Hematopoietic multipotent progenitor cell treated with erythropoietin and hydrocortisone succinate and interleukin-3 and kit ligand, for 17 days (in vitro differentiated cells): ENCODE results near the gene NLGN3.

Experiments used
- DNase-seq: peaks from one replicate; pipeline ENCODE4 v3.0.0-alpha.2; 2015; ENCODE audit warnings: low spot score

NLGN3 gene

DNA sequence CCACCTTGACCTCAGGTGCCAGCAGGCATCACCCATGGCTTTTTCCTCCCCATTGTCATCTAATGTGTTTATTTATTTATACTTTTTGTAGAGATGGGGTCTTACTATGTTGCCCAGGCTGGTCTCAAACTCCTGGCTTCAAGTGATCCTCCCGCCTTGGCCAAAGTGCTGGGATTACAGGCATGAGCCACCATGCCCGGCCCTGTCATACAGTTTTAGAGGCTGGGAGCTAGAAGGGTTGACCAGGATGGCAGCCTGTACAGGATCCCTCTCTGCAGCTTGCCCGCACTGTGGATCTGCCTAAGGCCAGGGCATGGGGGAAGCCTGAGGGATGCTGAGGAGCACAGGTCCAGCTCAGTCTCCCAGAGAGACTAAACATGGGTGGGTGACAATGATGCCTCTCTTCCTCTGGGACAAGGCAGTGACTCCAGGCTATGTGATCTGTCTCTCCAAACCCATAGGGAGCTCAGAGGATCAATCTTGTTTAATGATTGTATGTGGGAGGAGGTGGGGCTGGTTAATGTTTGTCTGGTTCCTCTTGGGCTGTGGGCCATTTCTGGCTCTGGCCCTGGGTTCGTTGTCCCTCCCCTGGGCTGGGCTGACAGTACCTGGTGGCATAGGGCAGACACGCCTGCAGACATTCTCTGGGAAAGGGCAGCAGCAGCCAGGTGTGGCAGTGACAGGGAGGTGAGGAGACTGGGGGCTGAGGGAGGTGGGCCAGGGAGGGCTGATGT lies 70.1 kb downstream of the NLGN3 start:
- no peak for DNase-seq

- DNase-seq: no peak
Measured at GRCh38 chrX:71215338-71215912, 70.8 kb downstream of the NLGN3 start.

- no peak for DNase-seq
Measured at GRCh38 chrX:71216485-71216884, 71.8 kb downstream of the NLGN3 start.

DNA sequence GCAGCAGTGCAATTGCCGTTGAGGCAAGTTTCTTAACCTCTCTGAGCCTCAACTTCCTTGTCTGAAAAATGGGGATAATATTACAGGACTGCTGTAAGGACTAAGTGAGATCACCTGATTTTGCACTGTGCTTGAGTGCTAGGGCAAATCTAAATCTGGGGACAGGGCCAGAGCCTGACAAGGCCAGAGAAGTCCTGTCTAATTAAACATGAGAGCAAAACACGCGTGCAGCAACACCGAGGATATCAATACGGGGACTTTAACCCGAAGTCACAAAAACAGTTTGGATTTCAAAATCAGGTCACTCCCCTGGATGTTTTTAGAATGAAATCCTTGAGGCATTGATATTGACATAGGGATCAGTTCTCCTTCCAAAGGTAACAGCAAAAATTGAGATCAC lies 72.7 kb downstream of the NLGN3 start:
- no peak for DNase-seq
